Stimulated activated CD4-positive, alpha-beta T cell treated with anti-CD3 and anti-CD28 coated beads, Interleukin-15, amount 100 ng/mL, for 48 hours (primary cell): ENCODE results near the gene ABCG4.
"Not testable (repeated sequence)": the region's sequence is repeated elsewhere in the genome, so short reads cannot be mapped to it uniquely, and the experiment has no call there.

ENCODE experiments used
- DNase-seq, 2 donors: peaks; one replicate each; pipeline ENCODE4 v3.0.0-alpha.2; 2020; ENCODE audit warnings: low read depth in 2 of 2

The ABCG4 gene

DNA sequence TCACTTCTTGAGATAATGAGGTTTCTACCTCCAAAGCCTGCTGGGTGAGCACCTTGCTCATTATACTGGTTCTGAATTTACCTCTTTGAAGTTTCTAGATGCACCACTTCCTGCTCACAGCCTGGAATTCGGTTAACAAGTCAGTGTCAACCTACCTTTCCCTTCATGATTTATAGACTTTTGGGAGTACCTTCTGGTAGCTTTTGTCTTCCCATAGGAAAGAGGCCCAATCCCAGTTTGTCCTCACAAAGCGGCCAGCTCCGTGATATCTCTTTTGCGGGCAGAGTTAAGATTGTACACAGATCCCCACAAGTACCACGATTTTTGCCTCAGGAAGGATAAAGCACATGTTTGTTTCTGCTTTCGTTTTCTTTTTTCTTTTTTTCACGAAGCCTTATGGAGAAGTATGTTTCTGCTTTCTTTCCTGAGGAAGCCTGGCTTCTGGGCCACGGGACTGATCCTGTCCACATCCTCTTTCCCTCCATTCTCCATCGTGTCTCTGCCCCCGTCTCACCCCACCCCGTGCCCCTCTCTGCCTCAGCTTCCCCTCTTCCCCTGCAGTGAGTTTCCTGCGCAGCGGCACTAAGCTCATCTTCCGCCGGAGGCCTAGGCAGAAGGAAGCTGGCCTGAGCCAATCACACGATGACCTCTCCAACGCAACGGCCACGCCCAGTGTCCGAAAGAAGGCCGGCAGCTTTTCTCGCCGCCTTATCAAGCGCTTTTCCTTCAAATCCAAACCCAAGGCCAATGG, 33.2 kb upstream of the ABCG4 start:
- no peak for DNase-seq

DNA sequence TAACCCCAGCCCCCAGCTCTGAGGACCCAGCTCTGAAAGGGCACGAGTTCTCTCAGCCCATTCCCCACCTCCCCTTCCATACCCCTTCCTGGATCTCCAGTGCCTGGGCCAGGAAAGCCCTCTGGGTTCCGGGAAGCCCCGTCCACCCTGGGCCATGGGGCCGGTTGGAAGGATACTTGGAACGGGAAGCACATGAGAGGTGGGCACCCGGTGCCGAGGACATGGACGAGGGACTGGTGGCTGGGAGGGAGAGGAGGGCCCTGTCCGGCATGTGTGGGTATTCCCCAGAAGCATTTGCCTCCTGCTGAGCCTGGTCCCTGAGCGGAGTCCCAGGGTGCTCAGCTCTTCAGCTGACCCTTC, 32.6 kb upstream of the ABCG4 start:
- DNase-seq: no peak

DNA sequence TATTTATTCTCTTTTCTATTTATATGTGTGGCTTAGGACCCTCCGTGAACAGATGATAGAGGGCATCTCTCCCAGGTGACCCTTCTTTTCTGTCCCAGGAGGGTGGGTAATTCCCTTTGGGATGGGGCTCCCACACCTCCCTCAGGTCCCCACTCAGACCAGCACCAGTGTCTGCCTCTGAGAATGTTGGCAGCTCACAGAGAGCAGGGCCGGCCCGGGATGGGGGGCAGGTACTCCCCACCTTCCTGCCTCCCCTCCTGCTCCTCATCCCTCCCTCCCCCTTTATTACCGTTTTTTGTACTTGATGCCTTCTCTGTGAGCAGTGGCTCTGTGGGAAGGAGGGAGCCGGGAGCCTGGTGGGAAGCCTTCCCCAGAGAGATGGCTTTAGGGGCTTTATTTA, 32.3 kb upstream of the ABCG4 start:
- DNase-seq: no peak

DNA sequence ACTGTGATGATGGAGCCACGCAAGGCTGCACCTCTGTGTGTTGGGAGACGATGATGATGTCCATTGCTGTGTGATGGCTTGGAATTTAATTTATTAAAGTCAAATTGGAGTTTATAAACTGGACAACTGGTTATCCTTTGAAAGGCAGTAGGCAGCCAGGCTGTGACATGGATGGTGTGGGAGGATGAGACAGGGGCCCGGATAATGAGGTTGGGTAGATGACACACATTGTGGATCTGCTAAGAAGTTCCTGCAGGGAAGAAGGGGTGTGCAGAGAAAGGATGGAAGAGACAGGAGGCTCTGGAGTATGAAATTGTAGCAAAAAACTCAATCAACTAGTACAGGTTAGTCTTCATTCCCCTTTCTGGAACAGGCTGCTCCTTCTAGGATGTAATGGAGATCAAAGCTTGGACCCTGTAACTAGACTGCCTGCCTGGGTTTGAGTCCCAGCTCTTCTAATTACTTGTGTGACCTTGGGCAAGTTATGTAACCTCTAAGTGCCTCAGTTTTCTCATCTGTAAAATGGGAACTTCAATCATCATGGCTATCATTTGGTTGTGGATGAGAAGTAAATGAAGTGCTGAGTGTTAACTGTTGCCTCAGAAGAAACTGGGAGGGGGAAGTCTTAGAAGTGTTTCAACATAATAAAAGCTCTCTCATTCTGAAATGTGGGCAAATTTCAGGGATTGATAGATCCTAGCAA, 31.7 kb upstream of the ABCG4 start:
- DNase-seq: no peak

DNA sequence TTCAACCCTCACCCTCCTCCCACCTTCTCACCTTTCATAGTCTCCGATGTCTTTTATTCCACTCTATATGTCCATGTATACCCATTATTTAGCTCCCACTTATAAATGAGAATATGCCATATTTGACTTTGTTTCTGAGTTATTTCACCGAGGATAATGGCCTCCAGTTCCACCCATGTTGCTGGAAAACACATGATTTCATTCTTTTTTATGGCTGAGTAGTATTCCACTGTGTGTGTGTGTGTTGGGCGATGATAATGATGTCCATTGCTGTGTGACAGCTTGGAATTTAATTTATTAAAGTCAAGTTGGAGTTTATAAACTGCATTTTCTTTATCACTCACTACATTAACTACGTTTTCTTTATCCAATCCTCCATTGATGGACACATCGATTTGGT, 30.6 kb upstream of the ABCG4 start:
- DNase-seq: no peak

DNA sequence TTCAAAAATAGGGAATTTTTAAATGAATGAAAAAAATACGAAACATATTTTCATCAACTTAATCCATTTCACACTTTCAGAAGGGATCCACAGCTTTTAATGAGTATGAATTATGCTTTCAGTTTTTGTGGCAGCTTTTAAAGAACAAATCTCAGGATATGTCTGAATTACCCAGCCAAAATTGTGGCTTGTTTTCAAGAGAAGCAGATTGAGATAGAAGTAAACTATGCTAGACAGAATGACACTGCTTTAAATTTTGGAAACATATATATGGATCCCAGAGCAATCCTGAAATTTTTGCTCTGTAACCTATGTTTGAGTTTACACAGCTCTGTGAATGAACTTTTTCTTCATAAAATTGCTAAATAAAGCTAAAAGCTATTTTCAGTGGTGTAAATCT, 29.9 kb upstream of the ABCG4 start:
- DNase-seq: no peak

DNA sequence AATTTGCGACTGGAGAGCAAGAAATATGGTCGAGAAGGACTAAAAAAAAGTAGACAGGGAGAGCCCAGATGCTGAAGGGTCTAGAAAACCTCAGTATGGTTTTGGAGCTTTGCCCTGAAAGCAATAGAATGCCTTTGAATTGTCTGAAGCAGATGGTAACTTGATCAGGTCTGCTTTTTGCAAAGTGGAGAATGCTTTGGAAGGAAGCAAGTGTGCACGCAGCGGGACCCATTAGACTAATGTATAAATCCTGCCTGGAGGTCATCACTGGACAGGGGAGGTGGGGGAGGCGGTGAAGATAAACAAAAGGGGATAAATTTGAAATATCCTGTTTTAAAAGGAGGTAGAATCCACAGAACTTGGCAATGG, 28.2 kb upstream of the ABCG4 start:
- DNase-seq: no peak

DNA sequence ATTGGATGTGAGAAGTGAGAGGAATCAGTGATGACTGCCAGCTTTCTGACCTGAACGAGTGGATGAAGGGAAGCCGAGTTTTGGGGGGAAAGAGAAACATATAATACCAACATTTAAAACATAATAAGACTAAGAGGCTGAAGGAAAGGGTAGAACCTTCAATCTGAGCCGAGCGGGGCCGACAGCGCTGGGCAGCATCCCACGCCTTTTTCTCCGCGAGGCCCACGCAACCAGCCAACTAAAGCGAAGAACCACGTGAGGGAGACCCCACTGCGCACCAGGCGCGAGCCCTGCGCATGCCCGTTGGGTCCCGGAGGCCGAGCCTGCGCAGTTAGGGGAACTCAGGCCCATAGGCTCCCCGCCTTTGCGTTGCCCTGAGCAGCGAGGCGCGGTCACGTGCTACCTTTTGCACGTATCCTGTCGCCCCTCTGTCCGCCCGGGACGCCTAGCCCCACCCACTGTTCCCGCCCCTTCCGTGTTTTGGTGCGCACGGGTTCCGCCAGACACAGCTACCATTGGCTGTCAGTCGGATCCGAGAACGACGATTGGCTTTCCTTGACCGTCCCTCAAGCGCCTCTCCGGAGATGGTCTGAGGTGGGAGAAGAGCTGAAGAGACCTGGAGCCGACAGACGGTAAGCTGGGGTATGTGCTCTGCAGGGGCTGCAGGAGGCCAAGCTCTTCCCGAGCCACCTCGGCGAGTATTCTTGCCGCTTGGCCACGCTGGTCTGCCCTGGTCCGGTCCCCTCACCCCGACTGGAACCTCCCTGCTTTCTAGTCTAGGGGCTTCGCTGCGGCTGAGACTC, 27.6 kb upstream of the ABCG4 start, which contains the start of gene HINFP:
TSS of gene HINFP (plus strand) at position 573 of the 803 bp plus-strand sequence. CDS start 5,365 bp downstream, outside the sequence.
- peak; percentile 99 to 100 for DNase-seq

DNA sequence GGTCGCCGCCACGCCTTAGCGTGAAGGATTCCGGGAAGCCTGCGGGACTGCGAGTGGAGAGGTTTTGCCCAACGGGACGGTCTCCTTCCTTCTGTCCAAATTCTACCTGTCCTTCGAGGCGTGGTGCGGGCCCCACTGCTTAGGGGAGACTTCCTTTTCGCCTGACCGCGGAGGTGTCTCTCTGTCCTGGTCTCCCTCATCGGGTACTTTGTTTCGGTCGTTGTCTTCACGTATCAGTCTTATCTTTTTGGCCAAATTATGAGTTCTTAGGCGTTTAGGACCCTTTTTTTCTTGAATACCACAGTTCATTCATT, 27.1 kb upstream of the ABCG4 start:
- no peak for DNase-seq

DNA sequence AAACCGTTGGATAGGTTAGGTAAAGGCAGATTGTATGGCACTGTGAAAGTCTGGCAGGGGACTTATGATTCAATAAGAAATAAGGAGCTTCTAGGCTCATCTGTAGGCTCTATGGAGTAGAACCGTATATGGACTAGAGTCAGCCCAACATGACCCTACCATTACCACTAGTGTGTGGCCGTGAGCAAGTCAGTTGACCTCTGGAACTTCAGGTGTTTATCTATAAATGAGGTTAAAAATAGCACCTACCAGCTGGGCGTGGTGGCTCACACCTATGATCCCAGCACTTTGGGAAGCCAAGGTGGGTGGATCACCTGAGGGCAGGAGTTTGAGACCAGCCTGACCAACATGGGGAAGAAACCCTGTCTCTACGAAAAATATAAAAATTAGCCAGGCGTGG, 23.0 kb upstream of the ABCG4 start:
- no peak for DNase-seq

DNA sequence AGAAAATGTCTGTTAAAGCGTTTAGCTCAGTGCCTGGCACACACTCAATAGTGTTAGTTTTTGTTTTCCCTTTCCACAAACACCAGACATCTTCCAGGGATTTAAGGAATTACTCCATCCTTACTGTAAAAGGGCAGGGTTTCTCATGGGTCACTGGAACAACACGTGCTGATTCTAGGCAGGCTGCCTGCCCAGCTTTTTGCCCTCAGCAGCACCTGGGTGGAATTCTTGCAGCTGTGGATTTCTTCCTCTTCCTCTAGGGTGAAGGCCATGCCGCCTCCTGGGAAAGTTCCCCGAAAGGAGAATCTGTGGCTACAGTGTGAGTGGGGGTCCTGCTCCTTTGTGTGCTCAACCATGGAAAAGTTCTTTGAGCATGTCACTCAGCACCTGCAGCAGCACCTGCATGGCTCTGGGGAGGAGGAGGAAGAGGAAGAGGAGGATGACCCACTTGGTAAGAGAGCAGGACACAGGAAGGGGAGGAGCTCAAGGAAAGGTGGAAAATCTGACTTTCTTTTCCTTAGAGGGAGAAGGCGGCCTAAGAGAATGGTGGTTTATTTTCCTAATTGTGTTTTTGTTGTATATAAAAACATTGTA, 22.1 kb upstream of the ABCG4 start:
- DNase-seq: no peak

DNA sequence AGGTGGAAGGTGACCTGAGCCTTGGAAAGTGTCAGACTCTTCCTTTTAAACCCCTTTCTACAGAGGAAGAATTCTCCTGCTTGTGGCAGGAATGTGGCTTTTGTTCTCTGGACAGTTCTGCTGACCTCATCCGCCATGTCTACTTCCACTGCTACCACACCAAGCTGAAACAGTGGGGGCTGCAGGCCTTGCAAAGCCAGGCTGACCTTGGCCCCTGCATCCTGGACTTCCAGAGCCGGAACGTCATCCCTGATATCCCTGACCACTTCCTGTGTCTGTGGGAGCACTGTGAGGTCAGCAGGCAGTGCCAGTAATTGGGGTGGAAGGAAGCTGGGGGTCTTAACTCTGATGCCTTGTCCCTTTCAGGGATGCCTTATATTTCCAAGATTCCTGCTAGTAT, 18.2 kb upstream of the ABCG4 start:
- DNase-seq: no peak

DNA sequence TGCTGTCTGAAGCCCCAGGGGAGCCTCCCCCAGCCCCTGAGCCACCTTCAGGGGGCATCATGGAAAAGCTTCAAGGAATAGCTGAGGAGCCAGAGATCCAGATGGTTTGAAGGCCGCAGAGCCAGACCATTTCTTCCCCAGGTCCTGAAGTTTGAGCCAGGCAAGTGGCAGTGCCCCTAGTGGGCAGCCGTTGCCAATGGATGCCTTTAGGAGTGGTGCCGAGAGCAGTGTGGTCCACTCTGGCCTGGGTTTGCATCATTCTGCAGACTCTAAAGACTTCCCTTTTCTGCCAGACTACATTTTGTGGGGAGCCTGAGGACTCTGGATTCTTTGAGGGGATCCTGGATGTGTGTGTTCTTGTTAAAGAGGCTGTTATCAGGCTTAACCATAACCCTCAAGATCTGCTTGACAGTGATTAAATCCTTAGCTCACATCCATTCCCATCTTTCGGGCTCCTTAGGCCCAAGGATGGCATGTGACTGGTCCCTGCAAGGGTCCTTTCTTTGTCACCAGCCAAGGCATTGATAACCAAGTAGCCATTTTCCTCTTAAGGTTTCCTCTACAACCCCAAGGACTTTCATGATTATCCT, 14.4 kb upstream of the ABCG4 start:
- DNase-seq: no peak

DNA sequence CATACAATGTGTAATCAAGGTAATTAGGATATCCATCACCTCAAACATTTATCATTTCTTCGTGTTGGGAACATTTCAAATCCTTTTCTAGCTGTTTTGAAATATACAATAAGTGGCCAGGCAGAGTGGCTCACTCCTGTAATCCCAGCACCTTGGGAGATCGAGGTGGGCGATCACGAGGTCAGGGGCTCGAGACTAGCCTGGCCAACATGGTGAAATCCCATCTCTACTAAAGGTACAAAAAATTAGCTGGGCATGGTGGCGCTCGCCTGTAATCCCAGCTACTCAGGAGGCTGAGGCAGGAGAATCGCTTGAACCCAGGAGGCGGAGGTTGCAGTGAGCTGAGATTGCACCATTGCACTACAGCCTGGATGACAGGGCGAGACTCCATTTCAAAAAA, 9.6 kb upstream of the ABCG4 start:
- not testable (repeated sequence) for DNase-seq

DNA sequence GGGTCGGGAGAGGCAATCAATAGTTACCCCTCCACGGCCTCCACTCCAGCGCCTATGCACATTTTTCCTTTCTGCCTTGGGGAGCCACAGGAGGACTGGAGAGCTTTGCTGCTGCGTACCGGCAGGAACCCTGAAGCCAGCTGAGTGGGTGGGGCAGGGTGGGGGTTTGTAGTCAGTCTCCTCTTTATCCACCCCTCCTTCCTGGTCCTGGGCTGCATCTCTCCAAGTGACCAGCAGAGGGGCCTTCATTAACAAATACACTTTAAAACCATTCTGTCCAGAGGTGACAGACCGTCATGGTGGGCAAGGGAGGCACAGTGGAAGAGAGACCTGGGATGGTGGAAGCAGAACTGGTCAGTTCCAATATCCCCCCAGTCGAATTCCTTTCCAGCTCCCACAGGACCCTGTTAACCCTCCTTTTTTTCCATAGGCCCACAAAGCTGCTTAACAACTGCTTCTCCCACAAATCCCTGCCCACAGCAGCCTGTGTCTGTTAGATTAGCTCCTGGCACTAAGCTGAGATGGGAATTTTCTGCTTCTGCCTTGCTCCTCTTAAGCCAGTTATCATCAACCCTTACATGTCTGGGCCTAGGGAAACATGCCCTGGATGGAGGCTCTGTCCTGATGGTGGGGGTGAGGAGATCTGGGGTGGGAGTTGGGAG, 3.9 kb upstream of the ABCG4 start:
- peak in 1 of 2 donors; percentile 9 for DNase-seq

DNA sequence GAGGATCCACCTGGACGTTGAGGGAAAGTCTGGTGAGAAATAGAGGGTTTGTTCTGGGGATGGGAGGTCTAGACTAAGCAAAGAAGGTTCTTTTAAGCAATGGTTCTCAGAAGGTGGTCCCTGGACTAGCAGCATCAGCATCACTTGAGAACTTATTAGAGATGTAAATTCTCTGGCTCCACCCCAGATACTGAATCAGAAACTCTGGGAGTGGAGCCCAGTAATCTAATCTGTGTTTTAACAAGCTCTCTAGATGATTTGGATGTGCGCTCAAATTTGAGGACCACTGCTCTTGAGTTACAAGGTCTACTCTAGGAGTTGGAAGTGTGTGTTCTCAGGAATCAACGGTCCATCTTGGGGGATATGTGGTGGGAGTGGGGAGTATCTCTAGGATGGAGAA, 3.3 kb upstream of the ABCG4 start:
- no peak for DNase-seq

DNA sequence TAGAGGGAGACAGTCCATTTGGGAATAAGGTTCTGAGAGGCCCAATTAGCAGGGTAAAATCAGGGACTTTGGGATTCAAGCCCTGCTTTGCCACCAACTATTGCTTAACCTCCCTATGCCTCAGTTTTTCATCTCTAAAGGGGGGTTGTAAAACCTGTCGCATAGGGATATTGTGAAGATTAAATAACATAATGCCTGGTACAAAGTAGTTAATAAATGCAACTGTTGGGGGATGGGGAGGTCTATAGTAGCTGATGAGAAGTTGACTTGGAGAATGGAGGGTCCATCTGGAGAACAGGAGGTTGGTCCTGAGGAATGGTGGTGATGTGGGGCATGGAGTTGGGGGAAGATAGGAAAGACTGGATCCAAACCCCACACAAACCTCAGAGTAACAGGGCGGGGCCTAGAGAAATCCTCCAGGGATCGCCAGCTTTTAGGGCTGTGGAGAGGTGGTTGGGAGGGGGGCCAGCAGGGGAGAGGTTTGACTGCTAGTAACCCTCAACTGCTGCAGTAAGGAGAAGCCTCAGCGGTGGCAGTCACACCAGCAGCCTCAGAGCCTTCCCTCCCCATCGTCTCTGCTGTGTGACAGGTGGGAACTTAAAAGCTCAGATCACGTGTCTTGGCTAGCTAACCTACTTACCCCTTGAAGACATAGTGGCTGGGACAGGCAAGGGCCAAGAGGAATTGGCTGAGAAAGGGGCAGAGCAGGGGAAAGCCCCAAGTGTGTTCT, 1.1 kb upstream of the ABCG4 start:
- DNase-seq: no peak

DNA sequence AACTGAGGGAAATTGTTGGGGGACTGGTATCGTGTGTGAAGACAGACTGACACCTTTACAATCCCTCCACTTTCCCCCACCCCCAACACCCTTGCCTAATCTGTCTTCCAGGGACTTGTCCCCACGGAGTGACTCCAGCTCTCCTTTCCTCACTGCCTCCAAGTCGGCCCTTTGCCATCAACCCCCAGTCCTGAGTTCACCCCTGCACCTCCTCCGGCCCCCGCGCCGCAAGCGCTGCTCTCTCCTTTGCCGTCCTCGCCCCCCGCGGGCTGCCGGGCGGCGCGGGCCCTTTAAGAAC, 183 bp upstream of the ABCG4 start:
- DNase-seq: no peak

DNA sequence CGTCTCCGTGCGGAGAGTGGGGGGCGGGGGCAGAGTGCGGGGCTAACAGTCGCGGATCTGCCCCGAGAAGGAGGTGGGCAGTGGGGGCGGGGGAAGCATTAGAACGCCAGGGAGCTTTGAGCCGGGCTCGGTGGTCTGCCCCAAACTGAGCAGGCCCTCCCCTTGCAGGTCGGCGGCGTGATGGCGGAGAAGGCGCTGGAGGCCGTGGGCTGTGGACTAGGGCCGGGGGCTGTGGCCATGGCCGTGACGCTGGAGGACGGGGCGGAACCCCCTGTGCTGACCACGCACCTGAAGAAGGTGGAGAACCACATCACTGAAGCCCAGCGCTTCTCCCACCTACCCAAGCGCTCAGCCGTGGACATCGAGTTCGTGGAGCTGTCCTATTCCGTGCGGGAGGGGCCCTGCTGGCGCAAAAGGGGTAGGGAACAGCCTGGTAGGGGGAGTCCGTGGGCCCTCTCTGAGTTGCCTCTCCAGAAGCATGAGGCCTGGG, 979 bp downstream of the ABCG4 start:
- DNase-seq: no peak

DNA sequence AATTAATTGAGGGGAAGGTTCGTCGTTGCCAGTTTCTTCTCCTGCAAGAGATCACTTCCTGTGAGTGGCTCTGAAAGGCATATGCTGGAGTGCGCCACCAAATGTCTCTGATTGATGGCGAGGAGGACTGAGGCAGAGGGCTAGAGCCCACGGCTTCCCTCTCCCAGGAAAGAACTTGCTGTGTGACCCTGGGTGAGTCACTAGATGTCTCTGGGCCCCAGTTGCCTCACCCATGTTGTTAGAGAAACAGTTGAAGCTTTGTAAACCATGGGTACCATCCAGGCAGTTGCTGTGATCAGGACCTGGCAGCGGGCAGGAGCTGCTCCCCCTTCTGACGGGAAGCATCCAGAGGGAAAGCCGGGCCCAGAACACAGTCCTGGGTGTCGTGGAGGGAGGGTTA, 3.2 kb downstream of the ABCG4 start:
- no peak for DNase-seq

DNA sequence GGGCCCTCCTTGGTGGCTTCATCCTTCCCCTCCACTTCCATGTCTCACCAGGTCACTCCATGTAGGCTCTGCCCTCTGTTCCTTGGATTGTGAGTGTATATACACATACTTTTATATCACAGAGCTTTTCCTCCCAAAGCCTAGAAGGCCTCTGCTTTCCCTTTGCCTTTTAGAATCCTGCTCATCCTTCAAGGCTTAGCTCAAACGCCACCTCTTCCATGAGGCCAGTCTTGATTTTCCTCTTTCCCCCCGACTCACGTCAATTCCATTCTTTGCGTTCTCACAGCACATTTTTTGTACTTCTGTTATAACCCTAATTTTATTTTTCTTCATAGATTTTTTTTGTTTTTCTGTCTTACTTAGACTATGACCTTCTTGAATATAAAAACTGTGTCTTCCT, 3.8 kb downstream of the ABCG4 start:
- DNase-seq: no peak
